SK-N-SH (cell line): ENCODE data around the gene KIF20B.
"Not testable (repeated sequence)": the region's sequence is repeated elsewhere in the genome, so short reads cannot be mapped to it uniquely, and the experiment has no call there.

Experiments
- CTCF ChIP-seq: fragments of 200-600 bp; sonication (generic); IDR thresholded peaks from 2 replicates; pipeline ENCODE4 v1.6.1; 2017; ENCODE audit warnings: antibody characterized with exemption, mild to moderate bottlenecking, moderate library complexity
- EZH2phosphoT487 ChIP-seq: fragments of 200-600 bp; sonication (generic); IDR thresholded peaks from 2 replicates; pipeline ENCODE4 v1.6.1; 2017; ENCODE audit warnings: low read depth, mixed run types, mild to moderate bottlenecking, antibody characterized with exemption, moderate library complexity, borderline replicate concordance
- FOSL2 ChIP-seq: IDR thresholded peaks from 2 replicates; pipeline ENCODE4 v1.4.0; 2012; ENCODE audit warnings: low read depth, mild to moderate bottlenecking, moderate library complexity, borderline replicate concordance
- JUND ChIP-seq: IDR thresholded peaks from 2 replicates; pipeline ENCODE4 v1.4.0; 2012
- MXI1 ChIP-seq: IDR thresholded peaks from 2 replicates; pipeline ENCODE4 v1.6.1; 2012; ENCODE audit warnings: mild to moderate bottlenecking, low read depth, low read length, improper control_type of control experiment
- NFIC ChIP-seq: IDR thresholded peaks from 2 replicates; pipeline ENCODE4 v1.4.0; 2012; ENCODE audit warnings: borderline replicate concordance
- POLR2AphosphoS5 ChIP-seq: IDR thresholded peaks from 2 replicates; pipeline ENCODE4 v1.6.1; 2012; ENCODE audit warnings: low read depth, low read length
- RAD21 ChIP-seq: IDR thresholded peaks from 2 replicates; pipeline ENCODE4 v1.6.1; 2012; ENCODE audit warnings: mild to moderate bottlenecking, low read length
- REST ChIP-seq: IDR thresholded peaks from 2 replicates; pipeline ENCODE4 v1.6.1; 2012; ENCODE audit warnings: mild to moderate bottlenecking, low read depth, low read length, moderate library complexity
- SIN3A ChIP-seq: IDR thresholded peaks from 2 replicates; pipeline ENCODE4 v1.6.1; 2012; ENCODE audit warnings: low read depth, mild to moderate bottlenecking, low read length, moderate library complexity, borderline replicate concordance
- TCF12 ChIP-seq: IDR thresholded peaks from 2 replicates; pipeline ENCODE4 v1.4.0; 2012
- YY1 ChIP-seq: IDR thresholded peaks from 2 replicates; pipeline ENCODE4 v1.4.0; 2012; ENCODE audit warnings: low read depth, mild to moderate bottlenecking
- TF ChIP-seq, protein P1 (sequence below): fragments of 150-350 bp; IDR thresholded peaks from 2 replicates; pipeline ENCODE4 v1.6.1; 2016; ENCODE audit warnings: mild to moderate bottlenecking, low read depth, low read length

DNA sequence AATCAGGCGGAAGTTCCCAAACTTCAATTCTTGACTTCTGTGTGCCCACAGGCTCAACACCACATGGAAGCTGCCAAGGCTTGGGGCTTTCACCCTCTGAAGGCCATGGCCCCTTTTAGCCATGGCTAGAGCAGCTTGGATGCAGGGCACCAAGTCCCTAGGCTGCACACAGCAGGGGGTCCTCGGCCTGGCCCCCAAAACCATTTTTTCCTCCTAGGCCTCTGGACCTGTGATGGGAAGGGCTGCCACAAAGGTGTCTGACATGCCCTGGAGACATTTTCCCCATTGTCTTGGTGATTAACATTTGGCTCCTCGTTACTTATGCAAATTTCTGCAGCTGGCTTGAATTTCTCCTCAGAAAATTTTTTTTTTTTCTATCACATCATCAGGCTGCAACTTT lies 117.6 kb downstream of the KIF20B start:
- TF ChIP-seq CTCF, RAD21, JUND, NFIC, REST, FOSL2, MXI1, YY1, POLR2AphosphoS5, EZH2phosphoT487, TCF12, SIN3A: not testable (repeated sequence)
- TF ChIP-seq, protein P1, sequence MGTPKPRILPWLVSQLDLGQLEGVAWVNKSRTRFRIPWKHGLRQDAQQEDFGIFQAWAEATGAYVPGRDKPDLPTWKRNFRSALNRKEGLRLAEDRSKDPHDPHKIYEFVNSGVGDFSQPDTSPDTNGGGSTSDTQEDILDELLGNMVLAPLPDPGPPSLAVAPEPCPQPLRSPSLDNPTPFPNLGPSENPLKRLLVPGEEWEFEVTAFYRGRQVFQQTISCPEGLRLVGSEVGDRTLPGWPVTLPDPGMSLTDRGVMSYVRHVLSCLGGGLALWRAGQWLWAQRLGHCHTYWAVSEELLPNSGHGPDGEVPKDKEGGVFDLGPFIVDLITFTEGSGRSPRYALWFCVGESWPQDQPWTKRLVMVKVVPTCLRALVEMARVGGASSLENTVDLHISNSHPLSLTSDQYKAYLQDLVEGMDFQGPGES = not testable (repeated sequence)
